Colonic mucosa (tissue), 4 donors: ENCODE results near the gene TMEM131. TPM values are rescaled to one million over a fixed set of nuclear protein-coding genes. Genes with fewer than 3 reads are reported as not detected.

ENCODE experiments used
- DNase-seq: peaks from one replicate; pipeline ENCODE4 v3.0.0-alpha.2; 2020
- H3K27ac ChIP-seq: fragments of 200-600 bp; one replicate; pipeline ENCODE4 v1.8.0; 2021
- H3K27me3 ChIP-seq: fragments of 200-600 bp; one replicate; pipeline ENCODE4 v1.8.0; 2021
- H3K36me3 ChIP-seq: fragments of 200-600 bp; one replicate; pipeline ENCODE4 v1.8.0; 2021
- H3K4me1 ChIP-seq: fragments of 200-600 bp; one replicate; pipeline ENCODE4 v1.8.0; 2021; ENCODE audit warnings: mild to moderate bottlenecking
- H3K4me3 ChIP-seq: fragments of 200-600 bp; one replicate; pipeline ENCODE4 v1.8.0; 2021
- H3K9ac ChIP-seq, 2 donors: one replicate each; pipeline ENCODE4 v1.7.0; 2013; ENCODE audit warnings: control low read depth in 2 of 2, low read depth in 2 of 2, low read length in 2 of 2
- H3K9me3 ChIP-seq: fragments of 200-600 bp; one replicate; pipeline ENCODE4 v1.8.0; 2021
- CTCF ChIP-seq: fragments of 200-600 bp; IDR thresholded peaks from one replicate; pipeline ENCODE4 v1.8.0; 2022; ENCODE audit warnings: antibody characterized with exemption, mild to moderate bottlenecking
- intact Hi-C: fragments of 100-400 bp; cut with DNase I; formaldehyde crosslinking; loops from one replicate; pipeline ENCODE4 v1.14.1; 2022
- total RNA-seq, 2 donors: library from RNA; stranded (reverse); fragmentation: NEBNext Ultra II Directional in 1 of 2; extraction: Animal tissue kit (Norgen Biotek cat#: 25700) in 1 of 2; gene quantifications; one replicate each; pipeline ENCODE4 v1.2.1, GENCODE V29; 2021
- donor health status: healthy.
- donor health status: DM: no; HTN: no; CAD: no.
- donor health status: DM: no; HTN: no; CAD: no.

The TMEM131 gene
- total RNA-seq, 2 donors from 2014 or later = 52.4 to 60.8 TPM

GRCh38 chr2:97966545-97967215, 29.1 kb downstream of the TMEM131 start:
- Histone ChIP-seq H3K4me3 (no peak overlapping the region), H3K9ac (peak overlapping the region in 1 of 2 donors; percentile 41), H3K4me1 (peaks cover 10% of the 10 kb centered on the region), H3K9me3 (no peaks in the 10 kb centered on the region), H3K27ac (peak overlapping the region; percentile 35), H3K27me3 (no peaks in the 10 kb centered on the region), H3K36me3 (no peaks in the 10 kb centered on the region)
- no peak for TF ChIP-seq CTCF
- DNase-seq = peak; percentile 31
- intact Hi-C loops = loop anchor here (2.0 kb wide), 1 partner anchor 54 kb away; no protein-coding TSS in a partner anchor

GRCh38 chr2:97965116-97965515, 30.6 kb downstream of the TMEM131 start:
- peak; percentile 55 for DNase-seq
- no peak overlapping the region for H3K4me3 ChIP-seq
- H3K27ac ChIP-seq = peak overlapping the region; percentile 52
- intact Hi-C loops = no loop called here
- peak overlapping the region in 1 of 2 donors; percentile 60 for H3K9ac ChIP-seq
- H3K36me3 ChIP-seq = no peaks in the 10 kb centered on the region
- H3K4me1 ChIP-seq = peaks cover 10% of the 10 kb centered on the region
- TF ChIP-seq CTCF = no peak
- no peaks in the 10 kb centered on the region for H3K27me3 ChIP-seq
- no peaks in the 10 kb centered on the region for H3K9me3 ChIP-seq

- no peaks in the 10 kb centered on the region for H3K36me3 ChIP-seq
- H3K9ac ChIP-seq = peak overlapping the region in 1 of 2 donors; percentile 60
- H3K27ac ChIP-seq = no peak overlapping the region
- DNase-seq = no peak
- no peak overlapping the region for H3K4me3 ChIP-seq
- peaks cover 3% of the 10 kb centered on the region for H3K4me1 ChIP-seq
- intact Hi-C loops = no loop called here
- H3K9me3 ChIP-seq = no peaks in the 10 kb centered on the region
- no peak for TF ChIP-seq CTCF
- H3K27me3 ChIP-seq = no peaks in the 10 kb centered on the region
These were observed 31.9 kb downstream of the TMEM131 start for GRCh38 chr2:97963880-97964279.

GRCh38 chr2:97963079-97963406, 32.7 kb downstream of the TMEM131 start:
- no peak for TF ChIP-seq CTCF
- intact Hi-C loops = no loop called here
- Histone ChIP-seq H3K9me3 (no peaks in the 10 kb centered on the region), H3K27ac (no peak overlapping the region), H3K4me1 (peaks cover 3% of the 10 kb centered on the region), H3K27me3 (no peaks in the 10 kb centered on the region), H3K9ac (no peak overlapping the region), H3K36me3 (no peaks in the 10 kb centered on the region), H3K4me3 (no peak overlapping the region)
- DNase-seq = no peak

- H3K27ac ChIP-seq = no peak overlapping the region
- H3K9ac ChIP-seq = no peak overlapping the region
- no peak overlapping the region for H3K4me3 ChIP-seq
- intact Hi-C loops = no loop called here
- TF ChIP-seq CTCF = no peak
- H3K27me3 ChIP-seq = no peaks in the 10 kb centered on the region
- peaks cover 3% of the 10 kb centered on the region for H3K4me1 ChIP-seq
- no peak for DNase-seq
- H3K36me3 ChIP-seq = no peaks in the 10 kb centered on the region
- no peaks in the 10 kb centered on the region for H3K9me3 ChIP-seq
These were observed 34.2 kb downstream of the TMEM131 start for GRCh38 chr2:97961534-97961933.
